Spleen (tissue), 11 donors: ENCODE data around the gene PLTP. TPM values are rescaled to one million over a fixed set of nuclear protein-coding genes. Genes with fewer than 3 reads are reported as not detected.
A peak's percentile ranks its signal among the peaks of the same experiment; 100 is the strongest.

Experiments used
- DNase-seq: peaks from one replicate; pipeline ENCODE4 v3.0.0-alpha.2; 2020
- H3K27ac ChIP-seq, 8 donors: fragments of 200-600 bp; sonication (generic) in 7 of 8; 1 replicate in 4 of 8; 2 replicates in 4 of 8; pipeline versions ENCODE4 v1.5.0 to v1.8.0; 2016 to 2021; ENCODE audit warnings: inconsistent platforms in 4 of 8, mild to moderate bottlenecking in 4 of 8, moderate library complexity in 1 of 8
- H3K27me3 ChIP-seq, 7 donors: fragments of 200-600 bp; sonication (generic) in 6 of 7; replicated peaks in 1 of 7; 1 replicate in 4 of 7; 2 replicates in 3 of 7; pipeline versions ENCODE4 v1.5.0 to v1.8.0; 2016 to 2021; ENCODE audit warnings: inconsistent platforms in 3 of 7, mild to moderate bottlenecking in 1 of 7
- H3K36me3 ChIP-seq, 6 donors: fragments of 200-600 bp; sonication (generic) in 5 of 6; 1 replicate in 4 of 6; 2 replicates in 2 of 6; pipeline versions ENCODE4 v1.5.0 to v1.8.0; 2016 to 2021; ENCODE audit warnings: inconsistent platforms in 2 of 6
- H3K4me1 ChIP-seq, 6 donors: fragments of 200-600 bp; sonication (generic) in 5 of 6; 1 replicate in 3 of 6; 2 replicates in 3 of 6; pipeline versions ENCODE4 v1.5.0 to v1.8.0; 2016 to 2021; ENCODE audit warnings: inconsistent platforms in 3 of 6
- H3K4me3 ChIP-seq, 8 donors: fragments of 200-600 bp; sonication (generic) in 7 of 8; 1 replicate in 4 of 8; 2 replicates in 4 of 8; pipeline versions ENCODE4 v1.5.0 to v1.8.0; 2016 to 2021; ENCODE audit warnings: inconsistent platforms in 4 of 8, mild to moderate bottlenecking in 4 of 8, moderate library complexity in 2 of 8
- H3K9me3 ChIP-seq, 8 donors: fragments of 200-600 bp; sonication (generic) in 7 of 8; 1 replicate in 4 of 8; 2 replicates in 4 of 8; pipeline versions ENCODE4 v1.5.0 to v1.8.0; 2016 to 2021; ENCODE audit warnings: inconsistent platforms in 4 of 8
- CTCF ChIP-seq, 11 experiments: fragments of 200-600 bp in 7 of 11; fragments of 450-650 bp in 4 of 11; sonication (generic) in 4 of 11; IDR thresholded peaks in 8 of 11; conservative IDR thresholded peaks in 3 of 11; 1 replicate in 7 of 11; 2 replicates in 4 of 11; pipeline versions ENCODE4 v1.4.0 to v1.8.0; 2016 to 2021; ENCODE audit warnings: antibody characterized with exemption in 11 of 11, inconsistent platforms in 4 of 11, mild to moderate bottlenecking in 1 of 11
- POLR2A ChIP-seq, 3 donors: fragments of 450-650 bp; IDR thresholded peaks; one replicate each; pipeline ENCODE4 v1.5.1; 2017; ENCODE audit warnings: antibody characterized with exemption in 3 of 3, mild to moderate bottlenecking in 1 of 3
- POLR2AphosphoS5 ChIP-seq, 3 donors: sonication (generic); formaldehyde crosslinking; IDR thresholded peaks; one replicate each; pipeline ENCODE4 v1.5.1; 2017; ENCODE audit warnings: antibody characterized with exemption in 3 of 3
- WGBS, 5 donors: extraction: QIAGEN DNeasy Blood & Tissue Kit in 3 of 5; methylation state at CpG; one replicate each; pipeline versions ENCODE4 v1.1.5 to v1.1.7; 2013 to 2018; 5-methylcytosine and 5-hydroxymethylcytosine counted together
- intact Hi-C: fragments of 100-400 bp; cut with DNase I; formaldehyde crosslinking; loops from one replicate; pipeline ENCODE4 v1.15.0; 2023; ENCODE audit warnings: low total_unique reads
- polyA plus RNA-seq, 3 donors: library from polyadenylated mRNA; stranded (reverse); fragments of 200-250 nt; gene quantifications; one replicate each; pipeline ENCODE4 v1.2.1, GENCODE V29; 2013
- total RNA-seq, 7 donors: library from RNA; depleted of rRNA in 3 of 7; stranded (reverse); fragments of >200 nt in 3 of 7; fragmentation: NEBNext Ultra II Directional in 4 of 7; extraction: Animal tissue kit (Norgen Biotek cat#: 25700) in 4 of 7; gene quantifications; one replicate each; pipeline versions ENCODE4 v1.1.0 to v1.2.1, GENCODE V29; 2016 to 2021
- donor health status: healthy with polysubstance abuse.
- donor health status: DM: no; HTN: no; CAD: no; lungs with moderate emphysema.
- donor health status: DM: no; HTN: no; CAD: no.
- donor health status: Bipolar disorder and iron deficiency.
- donor health status: healthy.
- donor health status: DM: no; HTN: no; CAD: no.
- donor health status: DM: yes; HTN: yes; CAD: no.

The PLTP gene
- total and polyA plus RNA-seq, 10 donors: 7.5 to 430 (median 40.7) TPM

GRCh38 chr20:45951925-45952834, 40.2 kb upstream of the PLTP start:
- 91 to 97% (median 96%) methylated on average over 11 to 19 of the region's 19 CpGs for WGBS, 5 donors

GRCh38 chr20:45950330-45950646, 38.3 kb upstream of the PLTP start:
- Histone ChIP-seq H3K4me1 (peaks cover 0 to 46% (median 34%) of the 10 kb centered on the region in 6 donors), H3K36me3 (peaks cover 0 to 97% (median 87%) of the 10 kb centered on the region in 6 donors), H3K9me3 (no peaks in the 10 kb centered on the region), H3K27me3 (no peaks in the 10 kb centered on the region), H3K27ac (peak overlapping the region in 1 of 8 donors; percentile 17), H3K4me3 (no peak overlapping the region)
- 80 to 92% (median 85%) methylated on average over 7 to 9 of the region's 9 CpGs for WGBS, 5 donors
- intact Hi-C loops: no loop called here
- no peak for DNase-seq
- TF ChIP-seq POLR2A (IDR thresholded peaks at IDR 0.05): no peak
- peak; percentile 31 to 64 (median 39) for TF ChIP-seq POLR2AphosphoS5 (IDR thresholded peaks at IDR 0.05)

More at GRCh38 chr20:45951925-45952834, 40.2 kb upstream of the PLTP start:
- no peak overlapping the region for H3K4me3 ChIP-seq
- TF ChIP-seq POLR2AphosphoS5 (IDR thresholded peaks at IDR 0.05) (peak; percentile 6 to 78 (median 23)), POLR2A (IDR thresholded peaks at IDR 0.05) (no peak)
- peak; percentile 67 for DNase-seq
- H3K9me3 ChIP-seq: no peaks in the 10 kb centered on the region
- intact Hi-C loops: no loop called here
- H3K36me3 ChIP-seq: peaks cover 0 to 97% (median 82%) of the 10 kb centered on the region in 6 donors
- peaks cover 0 to 27% (median 16%) of the 10 kb centered on the region in 6 donors for H3K4me1 ChIP-seq
- peak overlapping the region in 2 of 8 donors; percentile 8 to 46 for H3K27ac ChIP-seq
- H3K27me3 ChIP-seq: no peaks in the 10 kb centered on the region

GRCh38 chr20:45949542-45950329, 37.8 kb upstream of the PLTP start:
- no peak for DNase-seq
- TF ChIP-seq CTCF (IDR thresholded peaks at IDR 0.05 in 8 of 11, conservative IDR thresholded peaks at IDR 0.05 in 3 of 11) (no peak), POLR2AphosphoS5 (IDR thresholded peaks at IDR 0.05) (peak; percentile 34 to 63 (median 39))
- Histone ChIP-seq H3K9me3 (no peaks in the 10 kb centered on the region), H3K27ac (peak overlapping the region in 1 of 8 donors; percentile 87), H3K27me3 (no peaks in the 10 kb centered on the region), H3K4me3 (no peak overlapping the region), H3K36me3 (peaks cover 0 to 97% (median 92%) of the 10 kb centered on the region in 6 donors), H3K4me1 (peaks cover 0 to 52% (median 37%) of the 10 kb centered on the region in 6 donors)
- intact Hi-C loops: no loop called here
- 84 to 95% (median 91%) methylated on average over 8 to 13 of the region's 13 CpGs for whole genome bisulfite sequencing, 5 donors

- peak overlapping the region in 7 of 8 donors; percentile 63 to 87 (median 78) for H3K27ac ChIP-seq
- intact Hi-C loops: no loop called here
- WGBS, 5 donors: 81 to 91% (median 86%) methylated on average over 10 of the region's 10 CpGs
These were observed 37.0 kb upstream of the PLTP start for GRCh38 chr20:45948742-45949541.

More at GRCh38 chr20:45948742-45949541, 37.0 kb upstream of the PLTP start:
- Histone ChIP-seq H3K9me3 (no peaks in the 10 kb centered on the region), H3K4me3 (no peak overlapping the region), H3K27me3 (no peaks in the 10 kb centered on the region), H3K36me3 (peaks cover 0 to 100% (median 100%) of the 10 kb centered on the region in 6 donors), H3K4me1 (peaks cover 0 to 59% (median 38%) of the 10 kb centered on the region in 6 donors)
- DNase-seq: no peak
- TF ChIP-seq POLR2AphosphoS5 (IDR thresholded peaks at IDR 0.05): peak; percentile 1 to 64 (median 48)
- TF ChIP-seq POLR2A (IDR thresholded peaks at IDR 0.05): no peak
- TF ChIP-seq CTCF (IDR thresholded peaks at IDR 0.05 in 8 of 11, conservative IDR thresholded peaks at IDR 0.05 in 3 of 11): no peak
